Measurements from ENCODE around the gene VPS35L.

The VPS35L gene

DNA sequence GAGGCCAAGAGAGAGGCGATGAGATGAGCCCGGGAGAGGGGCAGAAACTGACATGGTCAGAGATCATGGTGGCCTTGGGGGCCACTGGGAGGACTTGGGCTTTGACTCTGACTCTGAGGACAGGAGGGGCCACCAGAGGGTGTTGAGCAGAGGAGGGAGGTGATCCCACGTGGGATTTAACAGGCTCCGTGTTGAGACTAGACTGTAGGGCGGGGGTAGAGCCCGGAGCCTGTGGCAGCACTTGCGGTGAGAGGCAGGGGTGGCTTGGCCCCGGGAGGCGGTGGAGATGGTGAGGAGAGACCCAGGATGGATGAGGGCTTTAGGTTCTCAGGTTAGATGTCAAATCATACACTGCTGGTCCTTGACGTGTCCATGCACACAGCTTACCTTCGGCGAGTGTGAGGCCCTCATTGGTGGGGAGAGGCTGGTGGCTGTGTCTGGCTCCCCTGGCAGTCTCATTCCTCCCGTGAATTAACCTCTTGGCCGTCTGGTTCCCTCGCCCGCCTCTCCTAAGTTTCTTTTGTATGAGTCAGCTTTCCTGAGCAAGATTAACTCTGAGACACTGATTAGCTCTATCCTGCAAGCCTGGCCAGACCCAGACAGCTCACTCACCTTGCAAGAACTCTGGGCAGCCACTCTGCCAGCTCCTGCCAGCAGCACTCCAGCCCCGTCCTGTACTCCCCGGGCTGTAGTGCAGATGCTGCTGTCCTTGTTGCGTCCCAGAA lies 39.7 kb downstream of the VPS35L start:
- DNase-seq, result no peak

DNA sequence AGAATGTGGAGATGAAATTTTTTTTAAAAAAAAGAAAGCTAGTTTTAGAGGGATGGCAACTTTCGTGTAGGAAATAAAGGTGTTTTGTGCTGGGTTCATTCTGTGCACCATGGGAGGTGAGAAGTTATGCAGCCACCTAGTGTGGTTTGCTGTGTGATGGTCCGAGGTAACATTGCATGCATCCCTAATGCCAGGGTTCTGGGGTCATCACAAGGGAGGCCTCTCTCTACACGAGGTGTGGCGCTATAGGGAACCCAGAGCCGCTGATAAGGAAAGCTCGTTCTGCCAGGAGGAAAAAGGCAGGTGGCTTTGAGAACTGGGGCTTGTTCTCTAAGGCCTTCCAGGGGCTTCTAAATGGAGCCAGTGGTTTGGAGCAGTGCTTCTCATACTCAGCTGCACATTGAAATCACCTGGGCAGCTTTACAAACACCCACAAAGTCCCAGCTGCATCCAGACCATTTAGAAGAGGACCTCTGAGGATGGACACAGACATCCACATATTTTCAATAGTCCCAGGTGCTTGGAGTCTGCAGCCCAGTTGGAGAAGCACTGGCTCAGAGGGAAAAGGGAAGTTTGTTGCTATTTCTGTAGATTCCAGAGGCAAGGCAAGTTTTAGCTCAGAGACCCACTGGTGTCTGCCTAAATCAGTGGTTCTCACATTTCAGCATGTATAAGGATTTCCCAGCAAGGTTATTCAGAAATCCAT lies 43.5 kb downstream of the VPS35L start:
- DNase-seq, result no peak

DNA sequence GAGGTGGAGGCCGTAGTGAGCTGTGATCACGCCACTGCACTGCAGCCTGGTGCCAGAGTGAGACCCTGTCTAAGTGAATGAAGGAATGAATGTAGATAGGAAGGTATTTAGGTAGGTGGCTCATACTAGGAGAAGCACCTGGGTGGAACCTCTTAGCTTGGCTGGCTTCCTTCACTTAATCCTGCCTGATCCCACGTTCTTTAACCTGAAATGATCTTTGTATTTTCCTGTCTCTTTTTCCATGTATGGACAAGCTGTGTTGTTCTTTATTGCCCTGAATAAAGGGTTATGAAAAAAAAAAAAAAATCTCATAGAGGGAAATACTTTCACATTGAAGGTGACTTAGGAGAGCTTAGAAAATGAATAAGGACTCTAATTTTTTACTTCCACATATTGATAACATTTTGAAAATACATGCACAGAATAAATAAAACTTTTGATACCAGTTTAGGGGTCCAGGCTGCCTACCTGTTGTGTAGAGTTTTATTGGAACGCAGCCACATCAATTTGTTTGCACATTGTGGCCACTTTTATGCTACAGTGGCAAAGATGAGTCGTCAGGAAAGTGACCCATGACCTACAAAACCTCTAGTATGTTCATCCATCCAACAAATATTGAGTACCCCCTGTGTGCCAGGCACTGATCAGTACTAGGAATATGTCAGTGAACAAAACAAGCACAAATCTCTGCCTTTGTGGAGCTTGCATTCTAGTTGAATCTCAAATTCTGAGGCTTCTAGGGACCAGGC lies 44.6 kb downstream of the VPS35L start:
- DNase-seq, result no peak

DNA sequence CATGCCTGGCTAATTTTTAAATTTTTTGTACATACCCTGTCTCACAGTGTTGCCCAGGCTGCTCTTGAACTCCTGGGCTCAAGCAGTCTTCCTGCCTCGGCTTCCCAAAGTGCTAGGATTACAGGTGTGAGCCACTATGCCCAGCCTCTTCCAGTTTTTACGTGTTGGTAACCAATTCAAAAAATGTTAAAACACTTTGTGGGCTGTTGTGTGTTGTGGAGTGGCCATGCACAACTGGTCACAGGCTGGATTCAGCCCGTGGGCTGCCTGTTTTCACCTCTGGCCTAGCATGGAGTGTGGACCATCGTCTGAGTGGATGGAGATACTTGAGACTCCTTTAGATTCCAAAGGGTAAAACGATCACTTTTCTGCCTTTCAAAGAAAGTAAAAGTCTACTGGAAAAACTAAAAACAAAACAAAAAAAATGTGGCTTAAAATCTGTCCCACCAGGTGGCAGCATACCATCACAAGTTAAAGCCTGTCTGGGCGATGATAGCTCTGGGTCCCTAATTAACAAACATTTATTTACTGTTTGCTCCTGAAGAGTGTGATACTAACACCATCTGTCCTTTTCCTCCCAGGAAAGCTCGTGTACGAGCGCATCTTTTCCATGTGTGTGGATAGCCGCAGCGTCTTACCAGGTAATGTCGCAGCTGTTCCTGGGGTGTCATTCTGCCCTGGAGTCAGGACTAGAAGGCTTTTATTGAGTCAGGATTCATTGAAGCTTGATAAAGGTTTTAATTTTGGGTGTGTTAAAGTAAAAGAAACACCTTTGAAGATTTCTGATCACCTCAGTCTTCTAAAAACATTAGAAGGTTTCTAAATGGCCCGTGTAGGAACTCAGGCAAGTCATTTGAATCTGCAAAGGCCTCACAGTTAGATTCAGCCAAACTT lies 45.8 kb downstream of the VPS35L start:
- DNase-seq, result no peak

DNA sequence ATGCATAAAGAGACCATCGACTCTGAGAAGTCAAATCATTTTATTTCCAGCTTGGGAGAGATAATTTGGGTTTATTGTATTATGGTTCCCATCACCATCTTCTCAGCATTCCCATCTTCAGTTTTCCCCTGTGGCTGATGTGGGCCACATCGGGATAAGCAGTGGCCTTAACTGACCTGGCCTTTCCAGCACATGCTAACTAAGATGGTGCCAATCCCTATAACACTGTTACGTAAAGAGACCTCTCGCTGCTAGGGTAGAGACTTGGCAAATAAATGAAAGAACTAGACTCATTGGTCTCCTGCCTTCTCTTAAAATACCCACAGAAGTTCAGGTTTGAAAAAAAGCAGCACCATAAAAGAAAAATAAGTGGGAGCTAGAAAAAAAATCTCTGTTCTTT lies 49.4 kb downstream of the VPS35L start:
- no peak for DNase-seq

DNA sequence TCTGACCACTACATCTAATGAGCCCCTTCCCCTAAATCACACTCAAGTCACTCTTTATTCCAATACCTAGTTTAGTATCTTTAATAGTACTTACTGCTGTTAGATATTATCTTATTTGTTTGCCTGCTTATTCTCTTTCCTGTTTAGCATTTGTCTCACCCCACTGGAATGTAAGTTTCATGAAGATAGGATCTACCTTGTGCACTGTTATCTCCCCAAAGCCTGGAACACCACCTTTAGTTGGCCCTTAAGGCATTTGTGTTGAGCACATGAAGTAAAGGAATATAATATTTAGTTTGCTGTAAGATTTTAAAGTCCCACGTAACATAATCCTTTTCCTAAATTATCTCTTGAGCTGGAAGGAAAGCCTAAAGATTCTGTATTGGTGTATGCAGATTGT lies 50.2 kb downstream of the VPS35L start:
- no peak for DNase-seq

DNA sequence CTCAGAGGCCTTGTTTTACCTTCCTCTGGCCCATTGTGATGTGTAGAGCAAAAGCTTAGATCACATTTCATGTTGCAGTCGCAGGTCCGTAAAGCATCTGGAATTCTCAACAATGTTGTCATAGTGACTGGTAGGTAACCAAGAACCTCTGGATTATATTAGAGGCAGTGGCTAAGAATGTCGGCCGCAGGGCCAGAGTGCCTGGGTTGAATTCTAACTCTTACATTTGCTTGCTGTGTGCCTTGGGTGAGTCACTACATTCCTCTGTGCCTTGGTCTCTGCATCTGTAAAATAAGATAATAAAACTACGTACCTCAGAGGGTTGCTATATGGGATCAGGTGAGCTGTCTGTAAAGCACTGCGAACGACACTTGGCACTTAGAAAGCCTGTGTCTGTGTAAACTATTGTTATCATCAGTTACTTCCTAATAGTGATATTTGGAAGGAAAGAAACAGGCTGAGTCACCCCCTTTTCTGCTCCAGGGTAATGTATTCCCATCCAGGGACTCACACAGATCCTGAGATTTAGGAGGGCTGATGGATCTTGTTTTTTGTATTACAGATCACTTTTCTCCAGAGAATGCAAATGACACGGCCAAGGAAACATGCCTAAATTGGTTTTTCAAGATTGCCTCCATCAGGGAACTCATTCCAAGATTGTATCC lies 52.2 kb downstream of the VPS35L start:
- DNase-seq, result no peak

DNA sequence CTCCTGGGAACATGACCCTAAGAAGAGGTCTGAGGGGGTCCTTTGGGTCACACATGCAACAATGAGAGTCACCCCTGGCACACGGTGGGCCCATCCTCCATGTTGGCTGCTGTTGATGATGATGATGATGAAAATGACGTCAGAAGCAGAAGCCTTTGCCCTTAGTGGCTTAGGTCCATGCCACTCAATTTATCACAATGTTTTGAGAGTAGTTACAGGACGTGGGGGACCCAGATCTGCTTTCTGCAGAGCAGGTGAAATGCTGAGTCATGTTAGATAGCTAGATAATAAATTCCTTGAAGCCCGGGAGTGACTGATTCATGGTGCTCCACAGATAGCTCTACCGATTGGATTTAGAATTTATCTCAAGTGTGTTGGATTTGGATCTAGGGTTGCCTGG lies 53.9 kb downstream of the VPS35L start:
- no peak for DNase-seq

DNA sequence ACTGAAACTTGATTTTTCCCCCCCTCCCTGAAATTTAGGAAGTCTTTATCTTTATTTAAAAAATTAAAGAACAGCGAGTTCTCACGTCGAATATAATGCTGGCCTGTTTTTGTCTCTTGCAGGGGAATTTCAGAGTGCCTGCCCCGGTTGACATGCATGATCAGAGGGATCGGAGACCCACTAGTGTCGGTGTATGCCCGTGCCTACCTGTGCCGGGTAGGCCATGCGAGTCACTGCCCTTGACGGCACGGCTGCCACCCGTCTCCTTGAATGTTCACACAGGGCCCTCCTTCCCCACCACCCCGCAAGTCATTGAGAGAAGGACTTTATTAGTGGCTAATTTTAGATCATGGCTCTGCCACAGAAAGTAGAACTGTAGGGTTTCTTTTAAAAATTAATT lies 54.7 kb downstream of the VPS35L start:
- DNase-seq, result no peak

DNA sequence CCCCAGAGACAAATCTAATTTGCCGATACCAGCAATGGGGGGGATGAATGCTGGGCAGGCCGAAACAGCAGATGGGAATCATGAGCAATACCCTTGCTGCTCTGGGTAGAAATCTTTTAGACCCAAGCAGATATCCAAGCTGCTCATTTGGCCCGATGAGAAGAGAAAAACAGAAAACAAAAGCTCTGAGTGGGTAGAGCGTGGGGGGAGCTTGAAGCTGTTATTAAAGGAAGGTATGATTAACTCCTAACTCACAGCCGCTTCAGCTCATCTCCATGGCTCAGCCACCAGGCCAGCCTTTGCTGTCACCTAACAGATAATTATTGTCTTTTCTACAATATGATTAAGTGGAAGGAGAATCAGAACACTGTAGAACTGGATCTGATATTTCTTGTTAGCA lies 58.3 kb downstream of the VPS35L start:
- DNase-seq, result no peak

DNA sequence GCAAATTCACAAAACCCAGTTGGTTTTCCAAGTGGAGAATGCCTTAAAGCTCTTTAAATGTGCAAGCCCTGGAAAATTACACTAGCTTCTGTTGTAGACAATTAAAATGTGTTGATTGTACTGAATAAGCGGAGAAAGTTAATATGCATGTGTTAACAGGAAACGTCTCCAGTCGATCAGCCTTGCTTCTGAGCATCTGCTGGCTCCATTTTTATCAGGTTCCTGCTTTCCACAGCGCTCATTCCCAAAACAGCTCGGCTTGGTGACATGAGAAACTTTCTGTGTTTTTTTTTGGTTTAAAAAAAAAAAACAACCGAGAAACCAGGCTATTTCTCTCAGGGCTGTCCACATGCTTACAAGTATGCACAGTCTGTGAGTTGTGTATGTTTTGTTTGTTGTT lies 60.7 kb downstream of the VPS35L start:
- DNase-seq, result no peak

DNA sequence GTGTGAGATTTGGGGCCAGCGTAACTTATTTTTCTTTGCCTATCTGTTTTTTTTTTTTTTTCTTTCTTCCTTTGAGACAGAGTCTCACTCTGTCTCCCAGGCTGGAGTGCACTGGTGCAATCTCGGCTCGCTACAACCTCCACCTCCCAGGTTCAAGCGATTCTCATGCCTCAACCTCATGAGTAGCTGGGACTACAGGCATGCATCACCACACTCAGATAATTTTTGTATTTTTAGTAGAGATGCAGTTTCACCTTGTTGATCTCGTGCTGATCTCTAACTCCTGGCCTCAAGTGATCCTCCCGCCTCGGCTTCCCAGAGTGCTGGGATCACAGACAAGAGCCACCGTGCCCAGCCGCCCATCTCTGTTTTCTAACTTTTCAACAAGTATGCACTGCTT lies 63.4 kb downstream of the VPS35L start:
- DNase-seq, result no peak

DNA sequence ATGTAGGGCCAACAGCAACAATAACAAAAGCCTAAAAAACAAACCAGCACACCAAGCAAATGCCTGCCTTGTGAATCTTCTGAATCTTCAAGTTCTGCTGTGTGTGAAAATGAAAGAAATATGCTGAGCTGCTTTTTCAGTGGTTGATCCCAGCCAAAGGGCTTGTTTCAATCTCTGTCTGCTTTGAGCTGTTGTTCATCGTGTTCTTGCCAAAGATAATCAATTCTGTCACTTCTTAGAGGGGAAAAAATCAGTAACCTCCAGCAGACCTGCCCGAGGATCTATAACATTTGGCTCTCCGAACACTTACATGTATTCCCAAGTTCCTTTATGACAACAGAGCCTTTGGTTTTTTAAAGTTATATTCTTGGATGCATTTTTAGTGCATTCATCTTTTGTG lies 65.9 kb downstream of the VPS35L start:
- DNase-seq, result no peak

DNA sequence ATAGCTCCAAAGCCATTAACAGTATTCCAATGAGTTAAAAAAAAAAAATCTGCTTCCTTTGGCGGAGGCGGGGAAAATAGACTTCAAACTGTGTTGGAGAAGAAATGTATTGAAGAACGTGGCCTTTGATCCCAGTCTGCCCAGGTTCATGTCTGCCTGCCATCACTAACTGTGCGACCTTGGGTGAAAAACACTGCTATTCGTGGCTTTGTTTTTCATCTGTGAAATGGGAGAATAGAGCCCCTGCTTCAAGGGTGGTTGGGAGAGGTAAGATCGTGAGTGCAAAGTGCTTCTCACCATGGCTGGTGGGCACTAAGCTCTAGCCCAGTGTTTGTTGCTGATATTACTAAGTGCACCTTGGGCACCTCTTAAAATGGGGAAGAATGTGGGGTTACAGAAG lies 69.5 kb downstream of the VPS35L start:
- no peak for DNase-seq

DNA sequence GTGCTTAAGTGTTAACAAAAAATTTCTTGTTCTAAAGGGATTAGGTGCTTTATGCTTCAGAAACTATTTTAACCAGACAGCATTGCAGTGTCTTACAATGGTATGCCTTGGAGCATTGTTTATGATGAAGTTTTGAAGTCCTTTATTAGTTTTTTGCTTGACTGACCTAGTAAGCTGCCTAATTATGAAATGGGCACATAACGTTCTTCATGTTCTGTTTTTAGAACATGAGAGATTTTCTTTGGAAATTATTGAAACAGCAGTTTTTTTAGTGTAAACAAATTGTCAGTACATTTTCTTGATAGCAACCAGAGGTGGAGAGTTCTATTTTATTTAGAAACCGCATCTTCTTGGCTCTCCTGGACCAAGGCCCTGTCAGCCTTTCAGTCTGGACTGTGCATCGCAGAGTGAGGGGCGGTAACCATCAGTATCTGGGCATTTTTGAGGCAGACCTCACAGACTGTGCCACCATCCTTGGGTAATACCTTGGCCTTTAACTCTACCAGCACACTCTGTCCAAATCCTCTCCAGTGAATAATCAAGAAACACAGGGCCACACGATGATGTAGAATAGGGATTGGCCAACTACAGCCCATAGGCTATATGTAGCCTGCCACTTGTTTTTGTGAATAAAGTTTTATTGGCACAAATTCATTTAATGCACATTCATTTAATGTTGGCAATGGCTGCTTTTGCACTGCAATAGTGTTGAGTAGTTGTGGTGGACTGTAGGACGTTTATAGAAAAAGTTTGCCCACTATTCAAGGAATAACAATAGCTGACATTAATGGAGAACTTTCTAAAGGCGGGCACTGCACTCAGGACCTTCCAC lies 81.1 kb downstream of the VPS35L start:
- no peak for DNase-seq

DNA sequence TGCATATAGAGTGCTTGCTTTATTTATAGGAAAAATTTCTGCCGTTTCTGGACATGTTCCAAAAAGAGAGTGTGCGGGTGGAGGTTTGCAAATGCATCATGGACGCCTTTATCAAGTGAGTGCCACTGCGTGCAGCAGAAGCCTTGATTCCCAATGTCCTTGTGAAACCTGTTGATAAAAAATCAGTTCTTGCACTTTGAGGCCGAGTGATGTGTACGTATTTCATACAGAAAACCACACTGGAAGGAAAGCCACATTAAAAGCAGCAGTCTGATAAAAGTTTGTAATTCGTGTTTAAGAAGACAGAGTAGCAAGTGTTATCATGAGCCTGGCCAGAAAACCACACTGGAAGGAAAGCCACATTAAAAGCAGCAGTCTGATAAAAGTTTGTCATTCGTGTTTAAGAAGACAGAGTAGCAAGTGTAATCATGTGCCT lies 84.5 kb downstream of the VPS35L start:
- no peak for DNase-seq

DNA sequence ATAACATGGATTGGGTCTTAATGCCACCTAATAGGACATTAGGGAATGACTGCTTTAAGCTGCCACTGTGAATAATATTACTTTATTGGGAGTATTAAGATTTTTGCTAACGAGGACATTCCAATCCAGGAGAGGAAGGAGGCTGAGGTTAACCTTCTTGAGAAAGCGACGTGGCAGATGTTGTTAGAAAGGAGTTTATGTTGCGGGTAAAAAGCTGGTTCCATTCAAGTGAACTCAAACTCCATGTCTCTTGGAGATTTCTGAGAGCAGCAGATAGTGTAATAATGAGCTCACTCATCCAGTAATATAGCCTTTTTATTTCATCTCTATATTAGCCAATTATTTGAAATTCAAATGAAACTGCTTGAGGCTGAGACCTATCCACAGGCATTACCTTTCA lies 87.0 kb downstream of the VPS35L start:
- DNase-seq, result no peak

DNA sequence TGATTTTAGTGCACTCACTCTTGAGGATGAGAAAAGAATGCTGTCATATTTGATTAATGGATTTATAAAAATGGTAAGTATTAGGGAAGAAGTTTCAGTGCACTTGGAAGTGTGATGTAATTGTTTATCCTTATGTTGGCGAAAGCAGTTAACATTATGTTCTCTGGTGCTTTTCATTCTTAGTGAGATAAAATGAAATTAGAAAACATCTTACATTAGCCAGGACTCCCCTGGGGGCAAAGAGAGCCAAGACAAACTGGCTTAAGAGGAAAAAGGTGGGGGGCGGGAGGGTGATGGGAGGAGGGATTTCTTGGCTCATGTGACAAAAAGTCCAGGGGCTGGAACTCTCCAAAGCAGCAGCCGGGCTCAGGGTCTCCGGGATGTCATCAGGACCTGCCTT lies 89.4 kb downstream of the VPS35L start:
- no peak for DNase-seq

DNA sequence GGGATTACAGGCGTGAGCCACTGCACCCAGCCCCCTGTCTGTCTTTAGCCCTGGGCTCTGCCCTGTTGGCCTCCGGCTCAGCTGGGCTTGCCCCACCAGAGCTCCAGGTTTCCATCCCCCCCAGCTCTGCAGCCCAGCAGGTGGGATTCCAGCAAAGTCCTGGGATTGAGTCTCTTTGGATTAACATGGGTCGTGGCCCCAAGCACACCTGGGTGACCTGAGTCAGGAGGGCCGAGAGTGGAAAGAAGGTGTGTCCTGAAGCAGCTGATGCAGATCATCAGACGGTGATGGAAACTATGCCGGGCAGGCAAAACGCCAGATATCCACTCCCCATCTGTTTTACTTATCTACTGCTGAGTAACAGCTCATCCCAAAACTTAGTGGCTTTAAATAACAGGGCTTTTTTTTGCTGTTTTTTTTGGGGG lies 90.1 kb downstream of the VPS35L start:
- DNase-seq, result no peak

DNA sequence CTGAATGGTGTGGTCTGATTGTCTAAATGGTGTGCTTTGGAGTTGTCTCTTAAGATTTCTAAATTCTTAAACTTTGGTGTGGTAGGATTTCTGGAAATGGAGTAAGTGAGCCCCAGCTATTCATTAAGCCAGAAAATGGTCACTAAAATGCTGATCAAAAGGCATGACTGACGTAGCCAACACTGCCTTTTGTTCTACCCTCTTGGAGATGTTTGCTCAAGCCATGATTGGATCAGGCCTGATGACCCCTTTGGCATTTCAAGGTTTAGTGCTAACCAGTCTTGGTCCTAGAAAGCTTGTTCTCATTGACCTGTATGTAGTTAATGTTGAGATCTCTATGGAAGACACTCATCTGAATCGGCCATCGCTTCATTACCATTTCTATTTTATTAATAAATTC lies 94.5 kb downstream of the VPS35L start:
- no peak for DNase-seq

DNA sequence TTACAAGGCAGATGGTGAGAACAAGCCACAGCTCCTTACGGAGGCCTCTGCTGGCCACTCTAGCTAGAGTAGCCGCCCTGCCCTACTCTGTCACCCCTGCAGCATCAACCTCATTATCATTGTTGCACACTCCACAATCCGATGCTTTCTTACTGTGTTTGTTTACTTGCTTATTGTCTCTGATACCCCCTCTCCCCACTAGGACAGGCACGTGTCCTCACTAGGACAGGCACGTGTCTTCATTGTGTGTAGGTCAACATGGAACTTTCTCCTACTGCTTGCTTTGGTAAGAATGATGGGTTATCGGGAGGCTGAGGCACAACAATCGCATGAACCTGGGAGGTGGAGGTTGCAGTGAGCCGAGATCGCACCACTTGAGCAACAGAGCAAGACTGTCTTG lies 98.6 kb downstream of the VPS35L start:
- DNase-seq, result no peak
